Erythroblast (primary cell): Measurements from ENCODE around the gene HRAS.
A peak's percentile ranks its signal among the peaks of the same experiment; 100 is the strongest.

ENCODE experiments used
- DNase-seq, 2 experiments: peaks; one replicate each; lab custom pipeline; 2025; lab: John Stamatoyannopoulos, UW
- GATA1 ChIP-seq: IDR thresholded peaks from 2 replicates; pipeline ENCODE4 v1.6.1; 2011; ENCODE audit warnings: low read depth, mild to moderate bottlenecking, control low read depth, low read length, moderate library complexity
- POLR2A ChIP-seq: IDR thresholded peaks from 2 replicates; pipeline ENCODE4 v1.6.1; 2011; ENCODE audit warnings: mild to moderate bottlenecking, low read length

The HRAS gene

GRCh38 chr11:561148-562003 lies 26.0 kb upstream of the HRAS start:
- TF ChIP-seq GATA1: no peak
- TF ChIP-seq POLR2A: no peak
- peak in 1 of 2 experiments; percentile 50 for DNase-seq

GRCh38 chr11:560305-561147 lies 25.1 kb upstream of the HRAS start, which contains the start of the genes LMNTD2 and RASSF7:
Gene LMNTD2 (minus strand): TSS chr11:560738. CDS start chr11:560716, 22 bp downstream.
Gene RASSF7 (plus strand): TSS chr11:560970. CDS start chr11:561769, 799 bp downstream.
- no peak for TF ChIP-seq GATA1
- peak; percentile 39 for TF ChIP-seq POLR2A
- DNase-seq: peak; percentile 90 to 96

DNA sequence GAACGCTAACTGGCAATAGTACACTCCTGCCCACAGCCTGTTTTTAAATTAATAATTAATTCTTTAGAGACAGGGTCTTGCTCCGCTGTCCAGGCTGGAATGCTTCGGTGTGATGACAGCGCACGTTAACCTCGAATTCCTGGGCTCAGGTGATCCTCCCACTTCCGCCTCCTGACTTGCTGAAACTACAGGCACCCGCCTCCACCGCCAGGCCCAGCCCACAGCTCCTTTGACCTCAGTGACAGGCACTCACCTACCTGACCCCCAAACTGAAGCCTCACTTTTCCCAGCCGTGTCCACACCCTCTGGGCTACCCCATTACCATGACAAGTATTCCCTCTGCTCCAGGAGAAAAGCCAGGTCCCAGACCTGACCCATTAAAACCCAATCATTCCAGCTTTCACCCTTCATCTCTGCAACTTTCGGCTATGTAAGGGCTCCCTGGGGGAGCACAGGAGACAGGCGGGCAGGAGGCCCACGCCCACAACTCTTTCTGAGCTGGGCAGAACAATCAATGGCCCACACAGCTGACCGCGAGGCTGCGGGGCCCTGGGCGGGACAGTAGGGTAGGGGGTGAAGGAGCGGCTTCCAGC lies 24.4 kb upstream of the HRAS start:
- DNase-seq: no peak
- TF ChIP-seq GATA1 (no peak), POLR2A (no peak)

GRCh38 chr11:559020-559620 lies 23.7 kb upstream of the HRAS start:
- DNase-seq: no peak
- TF ChIP-seq GATA1 (no peak), POLR2A (no peak)

DNA sequence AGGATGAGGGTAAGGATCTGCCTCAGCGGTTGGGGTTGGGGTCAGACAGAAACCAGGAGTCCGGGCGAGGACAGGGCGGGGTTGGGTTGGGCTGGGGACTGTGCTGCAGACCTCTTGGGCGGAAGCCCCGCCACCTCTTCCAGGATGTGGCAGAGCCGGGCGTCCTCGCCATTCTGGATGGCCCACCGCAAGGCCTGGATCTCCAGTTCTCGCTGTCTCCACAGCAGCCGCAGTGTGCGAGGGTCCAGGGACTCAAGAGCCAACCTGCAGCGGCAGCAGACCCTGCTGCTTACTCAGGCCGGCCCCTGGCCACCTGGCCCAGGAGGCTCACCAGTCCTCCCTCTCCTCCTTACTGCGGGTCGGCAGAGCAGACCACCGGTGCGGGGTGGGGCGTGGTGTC lies 23.1 kb upstream of the HRAS start:
- no peak for DNase-seq

DNA sequence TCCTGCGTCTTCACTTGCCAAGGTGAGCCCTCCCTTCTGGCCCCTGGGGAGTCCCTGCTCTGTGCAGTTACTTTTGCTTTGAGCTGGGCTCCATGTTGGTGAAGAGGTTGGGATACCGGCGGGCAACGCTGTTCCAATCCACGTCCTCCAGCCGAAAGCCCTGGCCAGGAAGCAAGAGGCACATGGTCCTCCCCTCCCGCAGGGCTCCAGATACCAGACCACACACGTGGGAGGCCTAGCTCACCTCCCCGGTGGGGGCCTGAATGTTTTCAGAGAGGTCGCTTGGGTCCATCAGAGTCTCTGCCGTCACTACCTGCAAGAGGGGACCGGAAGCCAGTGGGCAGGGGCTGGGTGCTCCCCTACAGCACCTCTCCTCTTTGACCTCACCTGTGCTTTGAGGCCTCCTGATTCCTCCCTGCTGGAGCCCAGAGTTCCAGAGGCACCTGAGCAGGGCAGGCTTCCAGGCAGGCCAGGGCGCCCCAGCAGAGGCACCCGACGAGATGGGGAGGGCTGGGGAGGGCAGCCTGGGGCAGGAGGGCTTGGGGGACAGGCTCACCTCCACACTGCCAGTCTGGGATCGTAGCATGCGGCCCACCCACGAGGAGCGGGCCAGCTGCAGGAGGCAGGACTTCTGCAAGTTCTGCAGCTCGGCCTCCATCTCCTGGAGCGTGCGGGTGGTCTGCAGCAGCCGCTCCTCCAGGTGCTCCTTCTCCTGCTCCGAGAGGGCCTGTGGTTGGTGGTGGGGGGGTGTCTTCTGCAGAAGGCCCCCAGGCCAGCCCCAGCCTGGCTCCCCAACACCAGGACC lies 22.2 kb upstream of the HRAS start:
- DNase-seq: no peak
- TF ChIP-seq GATA1 (no peak), POLR2A (no peak)

More for the DNA sequence above, 23.1 kb upstream of the HRAS start:
- no peak for TF ChIP-seq GATA1
- TF ChIP-seq POLR2A: no peak

GRCh38 chr11:556662-557256 lies 21.4 kb upstream of the HRAS start:
- DNase-seq: no peak
- TF ChIP-seq GATA1: no peak
- no peak for TF ChIP-seq POLR2A

GRCh38 chr11:555780-556661 lies 20.6 kb upstream of the HRAS start:
- no peak for TF ChIP-seq GATA1
- TF ChIP-seq POLR2A: no peak
- DNase-seq: peak; percentile 32 to 33

DNA sequence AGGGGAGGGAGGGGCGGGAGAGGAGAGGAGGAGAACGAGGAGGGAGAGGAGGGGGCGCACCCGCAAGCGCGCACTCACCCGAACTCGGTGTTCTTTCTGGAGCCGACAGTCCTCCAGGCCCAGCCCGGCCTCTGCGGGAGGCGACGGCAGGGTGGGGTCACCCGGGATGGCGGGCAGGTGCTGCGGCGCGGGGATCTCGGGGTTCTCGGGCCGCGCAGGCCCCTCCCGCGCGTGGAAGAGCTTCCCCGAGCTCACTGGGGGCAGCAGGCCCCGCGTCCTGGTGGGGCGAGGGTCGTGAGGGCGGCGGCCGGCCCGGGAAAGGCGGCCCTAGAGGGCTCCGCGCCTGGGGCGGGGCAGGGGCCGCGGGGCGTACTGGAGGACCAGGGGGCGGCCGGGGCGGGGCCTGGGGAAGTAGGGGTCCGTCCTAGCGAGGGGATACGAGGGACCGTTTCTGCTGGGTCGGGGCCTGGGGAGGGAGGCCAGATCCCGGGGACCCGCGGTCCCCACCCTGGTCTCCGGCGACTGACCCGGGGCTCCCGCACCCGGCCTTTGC lies 19.9 kb upstream of the HRAS start:
- no peak for DNase-seq

DNA sequence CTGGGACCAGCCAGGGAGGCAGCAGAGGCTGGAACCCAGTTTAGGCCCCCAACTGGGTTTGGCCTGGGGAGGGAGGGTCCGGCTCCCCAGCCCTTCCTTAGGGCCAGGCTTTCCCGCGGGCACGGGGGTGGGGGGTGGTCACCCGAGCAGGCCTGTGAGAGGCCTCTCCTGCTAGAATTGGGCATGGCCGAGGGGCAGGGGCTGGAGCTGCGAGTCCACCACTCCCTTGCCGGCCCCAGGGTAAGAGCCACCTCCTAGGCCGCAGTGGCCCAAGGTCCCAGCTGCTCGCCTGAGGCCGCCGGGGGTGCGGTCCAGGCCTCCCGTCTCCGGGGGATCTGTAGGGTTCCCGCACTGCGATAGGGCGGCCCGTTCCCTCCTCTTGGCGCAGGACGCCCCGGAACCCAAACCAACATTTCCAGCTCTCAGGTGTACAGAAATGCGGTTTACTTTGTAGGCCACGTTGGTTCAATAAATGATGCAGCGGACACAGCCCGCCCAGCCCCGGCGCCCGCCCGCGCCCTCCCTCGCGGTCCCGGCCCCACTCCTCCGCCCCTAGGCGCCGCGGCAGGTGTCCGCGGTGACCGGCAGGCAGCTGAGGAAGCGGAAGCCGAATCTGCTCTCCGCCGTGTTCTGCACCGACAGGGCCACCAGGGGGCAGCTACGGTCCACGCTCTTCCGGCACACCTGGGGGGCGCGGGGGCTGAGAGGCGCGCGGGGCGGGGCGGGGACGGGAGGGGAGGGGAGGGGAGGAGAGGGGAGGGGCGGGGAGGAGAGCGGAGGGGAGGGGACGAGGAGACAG lies 19.3 kb upstream of the HRAS start:
- peak; percentile 68 to 82 for DNase-seq
- TF ChIP-seq GATA1: no peak

More for the DNA sequence above, 19.9 kb upstream of the HRAS start:
- no peak for TF ChIP-seq POLR2A
- TF ChIP-seq GATA1: no peak
